Renal pelvis (tissue), 4 donors: ENCODE measurements around the gene TXNL4A. TPM values are rescaled to one million over a fixed set of nuclear protein-coding genes. Genes with fewer than 3 reads are reported as not detected.

Experiments used
- DNase-seq: peaks from one replicate; pipeline ENCODE4 v3.0.0-alpha.2; 2013
- polyA plus RNA-seq, 3 donors: library from polyadenylated mRNA; unstranded; fragments of 120-200 nt; gene quantifications; one replicate each; pipeline ENCODE4 v1.2.1, GENCODE V29; 2013; ENCODE audit not compliant: insufficient read length in 3 of 3

Gene TXNL4A
- polyA plus RNA-seq, 3 donors, result 82.6 to 101 (median 99.7) TPM

DNA sequence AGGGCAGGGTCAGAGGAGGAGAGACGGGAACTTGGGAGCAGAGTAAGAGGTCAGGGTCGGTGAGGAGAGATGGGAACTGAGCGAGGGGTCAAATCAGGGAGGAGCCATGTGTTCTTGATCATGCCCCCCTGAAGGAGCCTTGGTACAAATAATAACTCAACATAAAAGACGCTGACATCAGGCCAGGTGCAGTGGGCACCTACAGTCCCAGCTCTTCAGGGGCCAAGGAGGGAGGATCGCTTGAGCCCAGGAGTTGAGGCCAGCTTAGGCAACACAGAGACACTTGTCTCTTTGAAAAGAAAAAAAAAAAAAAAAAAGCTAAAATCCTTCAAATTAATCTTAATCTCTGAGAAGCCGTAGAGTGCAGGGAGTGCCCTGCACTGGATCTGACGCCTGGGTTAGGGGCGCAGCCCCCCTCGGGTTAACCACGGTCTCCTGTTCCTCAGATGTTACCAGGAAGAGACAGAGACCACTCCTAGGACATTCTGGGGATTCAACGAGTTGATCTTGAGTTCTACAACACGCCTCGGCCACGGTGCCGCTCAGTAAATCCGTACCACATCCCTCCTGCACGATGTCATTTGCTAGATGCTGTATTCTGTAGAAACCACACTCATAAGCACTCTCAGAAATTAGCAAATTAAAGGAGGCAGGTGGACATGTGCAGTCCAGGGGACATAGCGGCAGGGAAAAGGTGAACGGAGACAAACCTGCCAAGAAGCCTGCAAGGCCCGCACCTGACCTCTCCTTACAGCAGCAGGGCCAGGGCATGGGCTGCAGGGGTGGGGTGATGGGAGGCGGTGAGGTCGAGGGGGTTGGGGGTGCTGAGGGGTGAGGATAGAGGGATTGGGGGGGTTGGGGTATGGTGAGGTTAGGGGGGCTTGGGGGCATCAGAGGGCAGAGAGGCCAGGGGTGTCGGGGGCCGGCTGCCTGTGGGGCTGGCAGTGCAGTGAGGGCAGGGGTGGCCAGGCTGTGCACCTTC, 66.1 kb downstream of the TXNL4A start:
- DNase-seq, result no peak

Other genes starting within 250 kb of the TXNL4A start
- gene KCNG2, start 190.6 kb downstream of the TXNL4A start, polyA plus RNA-seq, result under 1 TPM; 0.33 to 0.71 (median 0.39) TPM
- 10 to 100 TPM; 27.0 to 32.7 (median 31.0) TPM for gene SLC66A2, start 36.9 kb downstream of the TXNL4A start, polyA plus RNA-seq
- gene HSBP1L1, start 23.9 kb downstream of the TXNL4A start, polyA plus RNA-seq, result 10 to 100 TPM; 19.9 to 30.9 (median 28.3) TPM
- gene RBFA, start 45.9 kb upstream of the TXNL4A start, polyA plus RNA-seq, result 10 to 100 TPM; 31.3 to 43.6 (median 40.4) TPM
- 10 to 100 TPM; 20.7 to 26.3 (median 26.1) TPM for gene ADNP2, start 120.7 kb upstream of the TXNL4A start, polyA plus RNA-seq